Prostate gland (tissue), 2 donors: Measurements from ENCODE around the gene SH3PXD2A.

Experiments used
- POLR2AphosphoS5 ChIP-seq: sonication (generic); formaldehyde crosslinking; IDR thresholded peaks from one replicate; pipeline ENCODE4 v1.6.1; 2017; ENCODE audit warnings: antibody characterized with exemption
- TF ChIP-seq, protein P1 (sequence below), 4 experiments: fragments of 200-600 bp in 2 of 4; fragments of 450-650 bp in 2 of 4; sonication (generic) in 2 of 4; IDR thresholded peaks; 1 replicate in 3 of 4; 2 replicates in 1 of 4; pipeline ENCODE4 v1.5.1; 2016 to 2019; ENCODE audit warnings: antibody characterized with exemption in 4 of 4, mild to moderate bottlenecking in 2 of 4, moderate library complexity in 2 of 4

DNA sequence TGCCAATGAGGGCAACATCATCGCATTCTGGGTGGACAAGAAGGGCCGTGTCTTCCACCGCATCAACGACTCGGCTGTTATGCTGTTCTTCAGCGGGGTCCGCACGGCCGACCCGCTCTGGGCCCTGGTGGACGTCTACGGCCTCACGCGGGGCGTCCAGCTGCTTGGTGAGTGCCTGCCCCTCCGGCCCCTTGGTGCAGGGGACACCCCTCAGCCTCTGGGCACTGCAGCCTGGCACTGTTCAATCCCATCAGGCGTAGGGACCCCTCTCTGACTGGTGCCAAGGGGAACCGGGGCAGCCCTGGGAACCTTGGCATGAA is 283.8 kb downstream of the SH3PXD2A start:
- TF ChIP-seq, protein P1, sequence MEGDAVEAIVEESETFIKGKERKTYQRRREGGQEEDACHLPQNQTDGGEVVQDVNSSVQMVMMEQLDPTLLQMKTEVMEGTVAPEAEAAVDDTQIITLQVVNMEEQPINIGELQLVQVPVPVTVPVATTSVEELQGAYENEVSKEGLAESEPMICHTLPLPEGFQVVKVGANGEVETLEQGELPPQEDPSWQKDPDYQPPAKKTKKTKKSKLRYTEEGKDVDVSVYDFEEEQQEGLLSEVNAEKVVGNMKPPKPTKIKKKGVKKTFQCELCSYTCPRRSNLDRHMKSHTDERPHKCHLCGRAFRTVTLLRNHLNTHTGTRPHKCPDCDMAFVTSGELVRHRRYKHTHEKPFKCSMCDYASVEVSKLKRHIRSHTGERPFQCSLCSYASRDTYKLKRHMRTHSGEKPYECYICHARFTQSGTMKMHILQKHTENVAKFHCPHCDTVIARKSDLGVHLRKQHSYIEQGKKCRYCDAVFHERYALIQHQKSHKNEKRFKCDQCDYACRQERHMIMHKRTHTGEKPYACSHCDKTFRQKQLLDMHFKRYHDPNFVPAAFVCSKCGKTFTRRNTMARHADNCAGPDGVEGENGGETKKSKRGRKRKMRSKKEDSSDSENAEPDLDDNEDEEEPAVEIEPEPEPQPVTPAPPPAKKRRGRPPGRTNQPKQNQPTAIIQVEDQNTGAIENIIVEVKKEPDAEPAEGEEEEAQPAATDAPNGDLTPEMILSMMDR (IDR thresholded peaks at IDR 0.05), result no peak
- no peak for TF ChIP-seq POLR2AphosphoS5
